Activated naive CD4-positive, alpha-beta T cell treated with anti-CD3 and anti-CD28 coated beads, Interleukin-2, amount 50 U/mL, for 24 hours (primary cell): ENCODE results near the gene COL4A1.

Experiments used
- H3K27ac Mint-ChIP-seq: one replicate; pipeline ENCODE4 v1.8.0; 2021; ENCODE audit warnings: mild to moderate bottlenecking, mixed read lengths
- H3K27me3 Mint-ChIP-seq: one replicate; pipeline ENCODE4 v1.8.0; 2021; ENCODE audit warnings: mixed read lengths
- H3K36me3 Mint-ChIP-seq: one replicate; pipeline ENCODE4 v1.8.0; 2021; ENCODE audit warnings: mixed read lengths
- H3K4me1 Mint-ChIP-seq: one replicate; pipeline ENCODE4 v1.8.0; 2021; ENCODE audit warnings: mixed read lengths
- H3K4me3 Mint-ChIP-seq: one replicate; pipeline ENCODE4 v1.8.0; 2021; ENCODE audit warnings: mild to moderate bottlenecking, mixed read lengths
- H3K9me3 Mint-ChIP-seq: one replicate; pipeline ENCODE4 v1.8.0; 2021; ENCODE audit warnings: mixed read lengths

The COL4A1 gene

DNA sequence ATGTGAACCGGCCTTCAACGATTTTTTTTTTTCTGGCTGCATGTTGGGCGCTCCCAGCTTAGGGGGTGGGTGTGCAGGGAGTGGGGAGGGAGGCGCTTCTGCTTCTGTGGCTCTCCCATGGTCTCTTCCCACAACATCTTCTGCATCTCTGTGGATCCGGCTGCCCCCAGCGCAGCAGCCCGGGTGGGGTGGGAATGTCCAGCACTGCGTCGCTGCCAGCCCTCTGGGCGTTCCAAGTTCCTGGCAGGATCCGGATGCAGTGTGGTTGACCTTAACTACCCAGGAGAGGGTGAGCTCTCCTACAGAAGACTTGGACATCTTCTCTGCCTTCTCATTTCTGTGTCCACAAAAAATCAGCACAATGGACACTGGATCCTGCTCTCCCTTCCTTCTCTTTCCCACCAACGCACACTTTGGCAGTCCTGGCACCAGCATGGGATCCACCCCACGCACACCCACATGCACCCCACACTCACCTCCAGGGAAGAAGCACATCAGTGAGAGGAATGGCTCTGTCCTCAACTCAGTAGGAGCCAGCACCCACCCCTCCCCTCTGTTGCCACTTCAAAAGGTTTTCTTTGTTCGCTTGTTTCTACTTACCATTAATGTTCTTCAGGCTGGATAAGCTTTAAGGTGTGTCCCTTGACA, 177.3 kb downstream of the COL4A1 start:
- no peaks in the 10 kb centered on the region for H3K4me1 Mint-ChIP-seq
- no peak overlapping the region for H3K4me3 Mint-ChIP-seq
- no peaks in the 10 kb centered on the region for H3K9me3 Mint-ChIP-seq
- no peaks in the 10 kb centered on the region for H3K36me3 Mint-ChIP-seq
- peaks cover 12% of the 10 kb centered on the region for H3K27me3 Mint-ChIP-seq
- no peak overlapping the region for H3K27ac Mint-ChIP-seq

DNA sequence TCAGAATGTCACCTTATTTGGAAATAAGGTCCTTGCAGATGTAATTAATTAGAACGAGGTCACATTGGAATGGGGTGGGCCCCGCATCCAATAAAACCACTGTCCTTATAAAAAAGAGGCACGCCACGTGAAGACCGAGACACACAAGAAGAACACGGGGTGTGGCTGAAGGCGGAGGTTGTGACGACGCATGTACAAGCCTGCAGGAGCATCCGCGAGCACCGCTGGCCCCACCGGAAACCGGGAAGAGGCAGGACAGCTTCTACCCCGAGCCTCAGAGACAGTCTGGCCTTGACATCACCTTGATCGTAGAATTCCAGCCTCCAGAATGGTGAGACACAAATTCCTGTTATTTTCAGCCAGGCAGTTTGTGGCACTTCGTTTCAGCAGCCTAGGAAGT, 177.9 kb downstream of the COL4A1 start:
- no peaks in the 10 kb centered on the region for H3K4me1 Mint-ChIP-seq

DNA sequence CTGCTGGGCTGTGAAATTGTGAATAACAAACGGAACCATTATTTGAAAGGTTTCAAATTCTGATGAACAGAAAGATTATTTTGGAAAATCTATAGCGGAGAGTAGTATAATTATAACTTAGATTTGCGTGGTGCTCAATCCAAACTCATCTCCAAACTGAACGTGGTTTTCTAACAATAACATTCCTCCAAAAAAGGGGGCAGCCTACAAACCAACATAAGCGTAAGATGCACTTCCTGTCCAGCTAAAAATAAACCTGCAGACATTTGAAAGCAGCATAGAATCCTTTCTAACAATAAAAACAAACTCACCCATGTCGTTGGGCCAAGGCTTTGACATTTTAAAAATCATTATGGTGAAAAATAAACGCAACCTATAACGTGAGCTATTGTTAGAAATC, 178.4 kb downstream of the COL4A1 start:
- H3K4me3 Mint-ChIP-seq, result no peak overlapping the region
- H3K9me3 Mint-ChIP-seq, result no peaks in the 10 kb centered on the region
- H3K27me3 Mint-ChIP-seq, result peaks cover 15% of the 10 kb centered on the region
- no peaks in the 10 kb centered on the region for H3K36me3 Mint-ChIP-seq
- no peaks in the 10 kb centered on the region for H3K4me1 Mint-ChIP-seq
- H3K27ac Mint-ChIP-seq, result no peak overlapping the region

More for the DNA sequence above, 177.9 kb downstream of the COL4A1 start:
- Mint-ChIP-seq H3K27ac (no peak overlapping the region), H3K36me3 (no peaks in the 10 kb centered on the region), H3K9me3 (no peaks in the 10 kb centered on the region), H3K4me3 (no peak overlapping the region), H3K27me3 (peaks cover 15% of the 10 kb centered on the region)

DNA sequence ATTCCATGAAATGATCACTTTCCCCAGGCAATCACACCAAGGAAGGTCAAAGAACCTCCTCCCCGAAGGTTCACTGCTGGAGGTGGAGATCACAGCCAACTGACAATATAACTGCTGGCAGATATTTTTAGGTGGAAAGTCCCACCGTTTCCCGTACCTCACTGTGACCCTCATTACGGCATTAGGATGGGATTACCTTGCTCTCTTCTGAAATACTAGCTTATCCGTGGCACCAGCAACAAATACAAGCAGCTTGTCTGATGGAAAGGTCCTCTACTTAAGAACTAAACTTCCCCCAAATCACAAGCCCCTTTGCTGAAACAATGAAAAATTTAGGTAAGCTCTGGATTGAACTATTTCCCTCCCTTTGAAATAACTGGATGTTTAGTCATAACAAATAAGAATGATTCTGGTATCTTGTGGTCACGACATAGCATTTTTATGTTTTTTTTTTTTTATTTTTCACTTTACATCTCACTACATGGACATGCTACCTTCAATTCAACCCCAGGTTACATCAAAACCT, 178.9 kb downstream of the COL4A1 start:
- Mint-ChIP-seq H3K27ac (no peak overlapping the region), H3K4me3 (no peak overlapping the region), H3K4me1 (no peaks in the 10 kb centered on the region), H3K9me3 (no peaks in the 10 kb centered on the region), H3K36me3 (no peaks in the 10 kb centered on the region), H3K27me3 (peaks cover 15% of the 10 kb centered on the region)

DNA sequence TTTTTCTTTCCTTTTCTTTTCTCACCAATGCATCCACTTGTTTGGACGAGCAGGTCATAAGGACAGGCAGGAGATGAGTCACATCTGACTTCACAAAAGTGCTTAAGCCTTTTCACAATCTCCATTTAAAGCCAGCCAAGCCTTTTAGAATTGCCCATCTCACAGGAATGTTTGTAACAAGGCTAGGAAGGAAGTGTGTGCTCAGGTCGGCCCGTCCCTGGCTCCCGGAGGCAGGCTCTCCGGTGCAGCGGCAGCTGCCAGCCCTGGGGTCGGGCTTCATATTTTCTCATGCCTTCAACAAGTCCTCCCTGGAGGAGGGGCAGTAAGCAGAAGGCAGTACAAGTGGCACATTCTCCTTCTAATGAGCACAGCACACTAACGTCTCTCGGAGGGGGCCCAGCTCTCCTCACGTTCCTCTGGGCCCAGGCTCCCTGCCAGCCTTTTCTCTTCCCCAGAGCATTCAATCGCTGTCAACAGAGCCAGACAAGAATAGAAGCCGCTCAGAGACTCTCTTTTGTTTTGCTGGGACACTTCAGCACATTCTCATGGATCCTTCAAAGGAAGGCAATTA, 180.5 kb downstream of the COL4A1 start:
- H3K4me1 Mint-ChIP-seq, result no peaks in the 10 kb centered on the region
- H3K9me3 Mint-ChIP-seq, result no peaks in the 10 kb centered on the region
- H3K4me3 Mint-ChIP-seq, result no peak overlapping the region
- no peak overlapping the region for H3K27ac Mint-ChIP-seq
- H3K36me3 Mint-ChIP-seq, result no peaks in the 10 kb centered on the region
- H3K27me3 Mint-ChIP-seq, result peaks cover 20% of the 10 kb centered on the region

DNA sequence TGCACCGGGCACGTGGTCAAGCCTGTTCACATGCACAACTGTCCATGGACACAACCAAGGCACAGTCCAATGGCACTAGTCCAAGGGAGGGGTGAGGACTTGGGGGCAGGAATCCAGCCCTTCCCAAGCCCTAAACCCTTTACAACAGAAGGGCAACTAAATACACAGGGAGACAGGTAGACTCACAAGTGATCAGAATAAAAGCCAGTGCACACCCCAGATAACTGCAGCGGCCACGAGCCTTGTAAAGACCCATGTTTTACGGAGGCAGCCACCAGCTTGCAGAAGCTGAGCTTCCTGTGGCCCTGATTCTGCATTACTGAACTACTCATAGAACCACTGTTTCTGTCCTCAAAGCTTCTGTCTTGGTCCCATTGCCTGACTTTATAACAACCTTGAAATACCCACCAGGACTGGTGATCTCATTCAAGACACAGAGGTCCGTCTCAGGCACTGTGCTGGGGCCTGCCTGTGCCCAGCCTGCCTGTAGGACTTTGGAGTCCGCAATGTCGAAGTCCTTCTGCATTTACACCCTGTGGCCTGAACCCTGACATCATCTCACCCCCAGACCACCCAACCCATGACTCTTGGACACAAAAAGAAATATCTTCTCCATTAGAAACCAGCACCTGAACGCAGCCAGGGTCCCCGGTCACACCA, 181.2 kb downstream of the COL4A1 start:
- Mint-ChIP-seq H3K9me3 (no peaks in the 10 kb centered on the region), H3K4me1 (no peaks in the 10 kb centered on the region), H3K4me3 (no peak overlapping the region), H3K27me3 (peaks cover 19% of the 10 kb centered on the region), H3K36me3 (no peaks in the 10 kb centered on the region), H3K27ac (no peak overlapping the region)

DNA sequence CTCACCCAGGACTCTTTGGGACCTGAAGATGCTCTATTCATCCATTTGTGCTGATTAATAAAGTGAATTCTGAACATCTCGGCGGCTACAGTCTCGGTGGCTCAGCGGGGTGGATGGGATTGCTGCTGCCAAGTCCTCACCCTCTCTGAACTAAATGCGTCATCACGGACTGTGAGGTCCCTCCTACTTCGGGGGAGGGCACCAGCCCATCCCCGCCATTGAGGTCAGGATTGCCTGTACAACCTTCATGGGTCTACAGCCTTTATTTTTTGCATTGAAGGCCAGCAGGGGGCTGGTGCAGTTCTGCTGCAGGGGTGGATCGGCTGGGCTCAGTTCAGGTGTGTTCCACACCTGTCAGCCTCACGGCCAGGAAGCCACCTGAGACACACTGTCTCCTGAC, 181.8 kb downstream of the COL4A1 start:
- Mint-ChIP-seq H3K9me3 (no peaks in the 10 kb centered on the region), H3K27ac (no peak overlapping the region), H3K27me3 (peaks cover 15% of the 10 kb centered on the region), H3K4me1 (no peaks in the 10 kb centered on the region), H3K36me3 (no peaks in the 10 kb centered on the region), H3K4me3 (no peak overlapping the region)

DNA sequence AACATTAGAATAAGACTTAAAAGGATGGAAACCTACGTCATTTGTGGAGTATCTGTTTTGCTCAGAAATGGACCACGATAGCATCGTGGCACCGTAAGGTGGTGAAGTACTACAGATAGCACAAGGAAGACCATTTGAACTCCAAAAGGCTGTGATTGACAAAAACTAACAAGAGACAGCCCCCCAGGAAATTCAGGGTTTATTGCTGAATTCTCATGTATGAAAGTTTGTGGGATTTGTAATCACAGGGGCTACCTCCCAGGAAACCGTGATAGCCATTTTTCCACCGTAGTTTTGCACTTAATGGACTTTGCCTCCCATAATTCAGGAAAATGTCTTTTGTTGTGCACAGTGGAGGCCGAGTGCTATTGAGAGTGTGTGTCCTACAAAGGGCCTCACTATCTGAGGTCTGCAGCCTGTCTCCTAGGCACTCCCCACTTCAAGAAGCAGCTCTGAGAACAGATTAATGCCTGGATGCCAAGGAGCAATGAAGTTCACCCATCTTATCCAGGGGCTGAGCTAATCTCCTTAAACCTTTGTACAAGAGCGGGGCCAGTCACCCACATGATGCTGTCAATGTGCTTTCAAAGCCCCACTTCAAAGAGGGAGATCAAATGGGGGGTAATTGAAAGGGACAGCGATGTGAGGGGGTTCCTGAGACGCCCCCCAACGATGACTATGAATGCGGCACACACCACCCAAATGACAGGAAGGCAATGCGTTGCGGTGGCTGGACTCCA, 182.6 kb downstream of the COL4A1 start:
- Mint-ChIP-seq H3K9me3 (no peaks in the 10 kb centered on the region), H3K4me1 (no peaks in the 10 kb centered on the region), H3K36me3 (no peaks in the 10 kb centered on the region), H3K4me3 (no peak overlapping the region), H3K27me3 (peaks cover 15% of the 10 kb centered on the region), H3K27ac (no peak overlapping the region)

DNA sequence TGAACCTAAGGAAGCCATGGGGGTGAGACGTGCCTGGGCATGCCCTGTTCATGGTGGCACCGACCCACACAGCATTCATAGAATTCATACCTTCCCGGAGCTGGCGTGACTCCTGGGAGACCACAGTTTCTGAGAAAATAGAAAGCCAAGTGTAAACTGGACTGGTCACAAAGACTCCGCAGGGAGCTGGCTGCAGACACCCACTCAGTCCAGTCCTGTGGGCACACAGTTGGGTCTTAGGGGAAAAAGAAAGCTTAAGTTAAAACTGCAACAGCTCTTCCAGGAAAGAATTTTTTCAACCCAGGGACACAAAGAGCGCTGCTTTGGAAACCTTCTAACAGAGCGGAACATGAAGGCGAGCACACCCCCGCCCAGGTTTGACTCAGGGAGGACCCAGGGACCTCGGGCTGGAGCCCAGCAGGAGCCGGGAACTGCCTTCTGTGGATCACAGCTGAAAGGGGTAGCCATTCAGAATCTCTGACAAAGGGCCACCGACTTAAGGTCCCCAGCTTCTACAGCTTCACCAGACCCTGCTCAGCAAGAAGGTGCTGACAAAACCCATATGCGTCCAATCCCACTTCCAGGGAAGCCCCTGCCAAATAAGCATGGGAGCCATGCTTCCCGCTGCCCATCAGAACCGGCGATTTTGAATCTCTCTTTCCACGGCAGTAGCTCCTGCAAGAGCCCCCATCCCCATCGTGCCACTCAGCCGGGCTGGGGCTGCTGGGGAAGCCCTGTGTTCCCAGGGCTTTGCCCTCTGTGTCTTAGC, 183.7 kb downstream of the COL4A1 start:
- H3K4me3 Mint-ChIP-seq, result no peak overlapping the region
- peaks cover 15% of the 10 kb centered on the region for H3K27me3 Mint-ChIP-seq
- H3K27ac Mint-ChIP-seq, result no peak overlapping the region
- H3K36me3 Mint-ChIP-seq, result no peaks in the 10 kb centered on the region
- no peaks in the 10 kb centered on the region for H3K9me3 Mint-ChIP-seq
- H3K4me1 Mint-ChIP-seq, result no peaks in the 10 kb centered on the region

DNA sequence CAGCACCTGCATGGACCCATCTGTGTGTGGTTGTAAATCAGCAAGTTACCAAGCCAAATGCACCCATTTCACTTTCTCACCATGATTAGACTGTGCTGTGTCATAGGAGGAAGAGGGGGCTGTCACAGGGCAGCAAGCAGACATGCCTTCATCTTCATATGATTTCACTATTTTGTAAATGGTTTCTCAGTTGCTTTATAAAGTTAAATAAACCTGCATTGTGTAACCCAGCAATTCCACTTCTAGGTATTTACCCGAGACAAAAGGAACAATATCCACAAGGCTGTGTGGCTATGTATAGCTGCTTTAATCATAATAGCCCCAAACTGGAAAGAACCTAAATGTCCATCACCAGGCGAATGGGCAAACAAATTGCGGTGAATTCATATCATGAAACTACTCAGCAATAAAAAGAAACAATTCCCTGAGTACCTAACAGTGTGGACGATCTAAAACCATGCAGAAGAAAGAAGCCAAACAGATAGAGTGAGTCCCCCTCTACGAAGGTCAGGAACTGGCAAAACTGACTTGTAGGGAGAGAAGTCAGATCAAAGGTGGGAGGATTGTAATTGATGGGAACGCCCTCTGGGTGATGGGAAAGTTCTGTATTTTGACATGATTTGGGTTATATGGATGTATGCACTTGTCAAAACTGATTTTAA, 185.4 kb downstream of the COL4A1 start:
- Mint-ChIP-seq H3K4me1 (no peaks in the 10 kb centered on the region), H3K27ac (no peak overlapping the region), H3K27me3 (peaks cover 15% of the 10 kb centered on the region), H3K36me3 (no peaks in the 10 kb centered on the region), H3K4me3 (no peak overlapping the region), H3K9me3 (no peaks in the 10 kb centered on the region)

DNA sequence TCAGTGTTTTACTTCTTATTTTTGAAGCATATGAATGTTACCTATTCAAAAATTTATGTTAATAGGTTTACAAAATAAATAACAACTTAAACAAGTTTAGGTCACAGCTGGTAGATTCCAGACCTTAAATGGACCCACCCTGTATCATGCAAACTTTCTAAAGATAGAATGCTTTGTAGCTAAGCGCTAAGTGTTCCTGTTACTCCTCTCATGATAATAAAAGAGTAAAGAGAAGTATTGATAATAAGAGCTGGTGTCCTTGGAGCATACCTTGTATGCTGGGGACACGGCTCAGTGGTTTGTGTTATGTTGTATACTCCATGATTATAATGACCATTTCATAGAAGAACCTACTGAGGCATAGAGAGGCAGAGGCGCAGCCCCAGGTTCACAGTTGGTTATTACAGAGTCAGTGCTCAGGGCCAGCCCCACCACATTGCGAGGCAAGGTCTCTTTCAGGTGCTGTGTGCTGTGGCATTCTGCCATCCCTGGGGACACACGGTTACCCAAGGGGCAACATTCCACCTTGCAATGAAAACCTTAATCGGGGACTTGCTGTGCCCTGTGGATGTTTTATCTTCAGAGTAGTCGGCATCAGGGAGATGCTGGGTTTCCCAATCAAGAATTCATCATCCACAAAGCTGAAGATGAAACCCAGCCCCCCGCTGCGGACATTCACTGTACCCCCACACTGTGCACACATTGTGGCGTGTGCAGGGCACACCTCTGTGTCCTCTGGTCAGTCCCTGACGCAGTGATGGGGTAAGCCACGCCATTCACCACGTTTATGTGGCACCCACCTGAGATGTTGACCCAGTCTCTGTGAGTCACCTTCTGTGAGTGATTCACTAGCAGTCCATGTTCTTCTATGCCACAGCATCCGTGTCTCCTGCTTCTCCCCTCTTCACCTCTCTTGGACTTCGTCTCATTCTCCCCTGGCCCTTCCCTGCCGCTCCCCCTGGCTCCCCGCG, 186.7 kb downstream of the COL4A1 start:
- Mint-ChIP-seq H3K36me3 (no peaks in the 10 kb centered on the region), H3K4me1 (no peaks in the 10 kb centered on the region), H3K9me3 (no peaks in the 10 kb centered on the region), H3K27me3 (peaks cover 18% of the 10 kb centered on the region), H3K4me3 (no peak overlapping the region), H3K27ac (no peak overlapping the region)

DNA sequence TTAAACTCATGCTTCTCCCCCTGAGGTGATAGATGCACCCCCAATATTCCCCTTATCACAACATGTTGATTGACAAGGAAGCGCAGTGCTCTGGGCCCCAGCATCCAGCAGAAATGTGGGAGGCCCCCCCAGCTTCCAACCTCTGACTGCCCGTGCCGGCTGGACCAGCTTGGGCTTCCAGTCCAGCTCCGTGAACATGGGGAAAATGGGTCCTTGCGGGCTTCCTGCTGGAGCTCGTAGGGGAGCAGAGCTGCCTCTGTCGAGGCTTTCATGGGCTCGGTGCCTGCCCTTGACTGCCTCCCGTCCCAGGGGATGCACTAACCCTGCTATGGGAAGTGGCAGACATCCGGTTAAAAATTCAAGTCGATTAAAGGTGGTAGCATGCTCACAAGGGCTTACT, 188.9 kb downstream of the COL4A1 start:
- Mint-ChIP-seq H3K27me3 (peaks cover 22% of the 10 kb centered on the region), H3K4me3 (no peak overlapping the region), H3K9me3 (no peaks in the 10 kb centered on the region), H3K36me3 (no peaks in the 10 kb centered on the region), H3K4me1 (no peaks in the 10 kb centered on the region), H3K27ac (no peak overlapping the region)

DNA sequence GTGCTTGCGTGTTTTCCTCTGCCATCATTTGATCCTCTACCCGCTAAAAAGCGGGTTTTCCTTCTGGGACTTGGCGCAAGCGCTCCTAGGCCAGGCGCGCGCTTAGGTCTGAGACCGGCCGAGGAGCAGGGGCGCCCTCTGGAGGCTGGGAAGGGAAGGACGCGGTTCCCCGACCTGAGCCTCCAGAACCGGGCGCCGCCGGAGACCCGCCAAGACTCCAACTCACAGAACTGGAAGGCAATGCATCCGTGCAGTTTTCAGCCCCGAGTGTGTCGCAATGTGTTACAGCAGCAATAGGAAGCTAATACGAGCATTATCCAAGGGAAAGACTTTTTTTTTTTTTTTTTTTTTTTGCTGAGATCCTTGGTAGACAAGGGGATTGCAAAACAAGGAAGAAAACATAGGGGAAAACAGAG, 190.9 kb downstream of the COL4A1 start:
- Mint-ChIP-seq H3K9me3 (no peaks in the 10 kb centered on the region), H3K4me3 (no peak overlapping the region)

DNA sequence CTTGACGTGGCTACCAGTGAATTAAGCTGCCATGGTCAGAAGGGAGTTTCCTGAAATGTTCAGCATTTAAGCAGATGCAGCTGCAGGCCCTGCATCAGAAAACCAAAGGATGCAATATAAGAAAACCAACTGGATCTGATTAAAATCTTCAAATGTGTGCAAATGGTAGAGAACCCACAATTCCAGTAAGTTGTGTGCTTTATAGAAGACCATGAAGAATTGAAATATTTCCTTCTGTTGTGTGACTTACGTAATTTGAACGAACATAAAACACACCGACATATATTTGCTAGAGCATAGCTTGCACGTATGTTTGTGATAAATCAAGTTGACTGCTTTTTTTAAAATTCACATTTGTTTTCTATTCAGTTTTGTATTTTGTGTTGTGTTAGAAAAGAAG, 191.4 kb downstream of the COL4A1 start:
- Mint-ChIP-seq H3K27ac (no peak overlapping the region), H3K9me3 (no peaks in the 10 kb centered on the region), H3K27me3 (peaks cover 17% of the 10 kb centered on the region), H3K4me3 (no peak overlapping the region), H3K4me1 (no peaks in the 10 kb centered on the region), H3K36me3 (no peaks in the 10 kb centered on the region)

More for the DNA sequence above, 190.9 kb downstream of the COL4A1 start:
- H3K27me3 Mint-ChIP-seq, result peaks cover 17% of the 10 kb centered on the region
- H3K36me3 Mint-ChIP-seq, result no peaks in the 10 kb centered on the region
- no peak overlapping the region for H3K27ac Mint-ChIP-seq
- H3K4me1 Mint-ChIP-seq, result no peaks in the 10 kb centered on the region
